Endothelial cell (in vitro differentiated cells): Measurements from ENCODE around the gene TCERG1L. TPM values are rescaled to one million over a fixed set of nuclear protein-coding genes. Genes with fewer than 3 reads are reported as not detected.

Experiments used
- DNase-seq: peaks from one replicate; pipeline ENCODE4 v3.0.0; 2021; ENCODE audit warnings: low spot score
- H3K27ac Mint-ChIP-seq: one replicate; pipeline ENCODE4 v1.8.0; 2021; ENCODE audit warnings: mixed read lengths, inconsistent platforms; ENCODE audit not compliant: unreplicated experiment
- H3K27me3 Mint-ChIP-seq: one replicate; pipeline ENCODE4 v1.8.0; 2021; ENCODE audit warnings: mild to moderate bottlenecking, moderate library complexity, mixed read lengths, inconsistent platforms; ENCODE audit not compliant: unreplicated experiment
- H3K36me3 Mint-ChIP-seq: one replicate; pipeline ENCODE4 v1.8.0; 2021; ENCODE audit warnings: mild to moderate bottlenecking, low read depth, mixed read lengths, inconsistent platforms; ENCODE audit not compliant: unreplicated experiment
- H3K4me1 Mint-ChIP-seq: one replicate; pipeline ENCODE4 v1.8.0; 2021; ENCODE audit warnings: mild to moderate bottlenecking, mixed read lengths, inconsistent platforms; ENCODE audit not compliant: unreplicated experiment
- H3K4me3 Mint-ChIP-seq: one replicate; pipeline ENCODE4 v1.8.0; 2021; ENCODE audit warnings: mild to moderate bottlenecking, mixed read lengths, inconsistent platforms; ENCODE audit not compliant: unreplicated experiment
- H3K9me3 Mint-ChIP-seq: one replicate; pipeline ENCODE4 v1.8.0; 2021; ENCODE audit warnings: mixed read lengths, inconsistent platforms; ENCODE audit not compliant: unreplicated experiment
- CTCF ChIP-seq: fragments of 200-600 bp; sonication (generic); IDR thresholded peaks from one replicate; pipeline ENCODE4 v1.5.0; 2021; ENCODE audit warnings: antibody characterized with exemption; ENCODE audit not compliant: unreplicated experiment
- total RNA-seq: library from RNA; stranded (reverse); fragmentation: NEBNext Ultra II Directional; extraction: Animal tissue kit (Norgen Biotek cat#: 25700); gene quantifications from one replicate; pipeline ENCODE4 v1.2.1, GENCODE V29; 2021; ENCODE audit not compliant: unreplicated experiment

Gene TCERG1L
- total RNA-seq, 1 donor from 2014 or later: not detected

- Mint-ChIP-seq H3K4me3 (no peak overlapping the region), H3K4me1 (no peaks in the 10 kb centered on the region), H3K9me3 (peaks cover 29% of the 10 kb centered on the region), H3K27me3 (peaks cover 16% of the 10 kb centered on the region), H3K36me3 (peaks cover 14% of the 10 kb centered on the region), H3K27ac (no peak overlapping the region)
- DNase-seq: no peak
- no peak for TF ChIP-seq CTCF
These were observed 218.6 kb downstream of the TCERG1L start for GRCh38 chr10:131092876-131093275.

GRCh38 chr10:131092386-131092785 is 219.1 kb downstream of the TCERG1L start:
- Mint-ChIP-seq H3K9me3 (peaks cover 27% of the 10 kb centered on the region), H3K27ac (no peak overlapping the region), H3K27me3 (peaks cover 13% of the 10 kb centered on the region), H3K4me1 (no peaks in the 10 kb centered on the region), H3K36me3 (peaks cover 11% of the 10 kb centered on the region), H3K4me3 (no peak overlapping the region)
- DNase-seq: no peak
- no peak for TF ChIP-seq CTCF

- no peak overlapping the region for H3K27ac Mint-ChIP-seq
These were observed 219.8 kb downstream of the TCERG1L start for GRCh38 chr10:131091682-131092081.

GRCh38 chr10:131090761-131091661 is 220.5 kb downstream of the TCERG1L start:
- Mint-ChIP-seq H3K36me3 (peaks cover 11% of the 10 kb centered on the region), H3K27me3 (peaks cover 17% of the 10 kb centered on the region), H3K27ac (no peak overlapping the region), H3K4me3 (no peak overlapping the region), H3K9me3 (peaks cover 33% of the 10 kb centered on the region), H3K4me1 (no peaks in the 10 kb centered on the region)
- no peak for TF ChIP-seq CTCF
- no peak for DNase-seq

More at GRCh38 chr10:131091682-131092081, 219.8 kb downstream of the TCERG1L start:
- Mint-ChIP-seq H3K27me3 (peaks cover 16% of the 10 kb centered on the region), H3K9me3 (peaks cover 33% of the 10 kb centered on the region), H3K4me3 (no peak overlapping the region), H3K4me1 (no peaks in the 10 kb centered on the region), H3K36me3 (peaks cover 11% of the 10 kb centered on the region)
- TF ChIP-seq CTCF: no peak
- no peak for DNase-seq

- DNase-seq: no peak
- peaks cover 22% of the 10 kb centered on the region for H3K27me3 Mint-ChIP-seq
- peaks cover 43% of the 10 kb centered on the region for H3K9me3 Mint-ChIP-seq
- no peak for TF ChIP-seq CTCF
- H3K36me3 Mint-ChIP-seq: peaks cover 11% of the 10 kb centered on the region
- H3K27ac Mint-ChIP-seq: no peak overlapping the region
- no peak overlapping the region for H3K4me3 Mint-ChIP-seq
- no peaks in the 10 kb centered on the region for H3K4me1 Mint-ChIP-seq
These were observed 221.7 kb downstream of the TCERG1L start for GRCh38 chr10:131089861-131090260.
